H7 (cell line): ENCODE data around the gene ANKRD50. TPM values are rescaled to one million over a fixed set of nuclear protein-coding genes. Genes with fewer than 3 reads are reported as not detected.

Source experiments
- DNase-seq: peaks from one replicate; pipeline ENCODE4 v3.0.0; 2012
- H3K27me3 ChIP-seq: 2 replicates; pipeline ENCODE4 v1.6.0; 2011; ENCODE audit warnings: mild to moderate bottlenecking, low read length; ENCODE audit not compliant: control insufficient read depth, insufficient read depth
- H3K36me3 ChIP-seq: replicated peaks from 2 replicates; pipeline ENCODE4 v1.5.1; 2011; ENCODE audit warnings: low read length; ENCODE audit not compliant: control insufficient read depth, insufficient read depth
- H3K4me3 ChIP-seq: 2 replicates; pipeline ENCODE4 v1.5.1; 2011; ENCODE audit warnings: low read depth, mild to moderate bottlenecking, control low read depth, low read length, moderate library complexity; ENCODE audit not compliant: insufficient read depth
- total RNA-seq: library from RNA; depleted of rRNA; stranded (reverse); fragments of >200 nt; shearing (Covaris generic); gene quantifications from 2 replicates; pipeline ENCODE4 v1.2.3, GENCODE V29; 2014

The ANKRD50 gene
- total RNA-seq, 1 experiment from 2014 or later, result 9.9 TPM

GRCh38 chr4:124726269-124726668 lies 13.7 kb upstream of the ANKRD50 start:
- no peaks in the 10 kb centered on the region for H3K36me3 ChIP-seq
- no peak overlapping the region for H3K4me3 ChIP-seq
- no peaks in the 10 kb centered on the region for H3K27me3 ChIP-seq
- no peak for DNase-seq

DNA sequence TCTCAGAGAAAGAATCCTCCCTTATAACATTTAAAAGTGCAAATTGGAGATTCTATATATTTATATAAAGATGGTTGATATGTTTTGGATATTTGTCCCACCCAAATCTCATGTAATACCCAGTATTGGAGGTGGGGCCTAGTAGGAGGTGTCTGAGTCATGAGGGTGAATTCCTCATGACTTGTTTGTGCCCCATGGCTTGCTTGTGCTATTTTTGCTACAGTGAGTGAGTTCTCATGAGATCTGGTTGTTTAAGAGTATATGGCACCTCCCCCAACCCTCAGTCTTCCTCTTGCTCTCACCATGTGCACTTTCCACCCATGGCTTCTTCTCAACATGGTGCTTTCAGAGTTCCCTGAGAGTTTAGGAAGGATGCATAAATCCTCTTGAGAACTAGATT lies 9.5 kb upstream of the ANKRD50 start:
- no peaks in the 10 kb centered on the region for H3K27me3 ChIP-seq
- no peak for DNase-seq
- H3K4me3 ChIP-seq, result no peak overlapping the region
- no peaks in the 10 kb centered on the region for H3K36me3 ChIP-seq

- DNase-seq, result no peak
- no peak overlapping the region for H3K4me3 ChIP-seq
- H3K36me3 ChIP-seq, result no peaks in the 10 kb centered on the region
- H3K27me3 ChIP-seq, result no peaks in the 10 kb centered on the region
Measured at GRCh38 chr4:124717101-124717500, 4.6 kb upstream of the ANKRD50 start.

DNA sequence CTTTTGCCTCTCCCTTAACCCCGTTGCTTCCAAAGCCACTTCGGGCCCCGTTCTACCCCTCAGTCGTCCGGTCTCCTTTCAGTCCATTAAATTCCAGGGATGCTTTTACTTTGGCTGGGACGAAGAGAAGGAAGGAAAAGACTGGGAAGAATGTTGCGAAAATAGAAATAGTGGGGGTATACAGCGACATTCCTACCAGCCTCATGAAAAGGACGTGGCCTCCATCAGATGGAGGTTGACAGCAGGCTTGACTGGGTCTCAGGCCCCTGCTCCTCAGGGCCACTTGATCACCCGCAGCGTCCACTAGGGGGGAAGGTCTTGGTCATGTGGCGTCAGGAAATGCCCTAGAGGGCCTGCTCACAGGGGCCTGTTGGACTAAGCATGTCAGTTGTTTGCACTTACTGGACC lies 657 bp upstream of the ANKRD50 start:
- Histone ChIP-seq H3K36me3 (no peaks in the 10 kb centered on the region), H3K27me3 (no peaks in the 10 kb centered on the region), H3K4me3 (peak overlapping the region; percentile 38)
- DNase-seq, result peak; percentile 26

GRCh38 chr4:124711471-124712371 lies 811 bp downstream of the ANKRD50 start:
- DNase-seq, result peak; percentile 85
- Histone ChIP-seq H3K4me3 (peak overlapping the region; percentile 86), H3K36me3 (no peaks in the 10 kb centered on the region; the same call in none of the 2 replicates)

GRCh38 chr4:124710911-124711310 lies 1.6 kb downstream of the ANKRD50 start:
- DNase-seq, result no peak
- peak overlapping the region; percentile 86; the same call in 1 of the 2 replicates for H3K4me3 ChIP-seq
- no peaks in the 10 kb centered on the region; the same call in none of the 2 replicates for H3K36me3 ChIP-seq
- no peaks in the 10 kb centered on the region for H3K27me3 ChIP-seq

More at GRCh38 chr4:124711471-124712371, 811 bp downstream of the ANKRD50 start:
- no peaks in the 10 kb centered on the region for H3K27me3 ChIP-seq

- DNase-seq, result no peak
- Histone ChIP-seq H3K36me3 (no peaks in the 10 kb centered on the region; the same call in none of the 2 replicates), H3K27me3 (no peaks in the 10 kb centered on the region), H3K4me3 (no peak overlapping the region)
Measured at GRCh38 chr4:124710015-124710741, 2.4 kb downstream of the ANKRD50 start.

DNA sequence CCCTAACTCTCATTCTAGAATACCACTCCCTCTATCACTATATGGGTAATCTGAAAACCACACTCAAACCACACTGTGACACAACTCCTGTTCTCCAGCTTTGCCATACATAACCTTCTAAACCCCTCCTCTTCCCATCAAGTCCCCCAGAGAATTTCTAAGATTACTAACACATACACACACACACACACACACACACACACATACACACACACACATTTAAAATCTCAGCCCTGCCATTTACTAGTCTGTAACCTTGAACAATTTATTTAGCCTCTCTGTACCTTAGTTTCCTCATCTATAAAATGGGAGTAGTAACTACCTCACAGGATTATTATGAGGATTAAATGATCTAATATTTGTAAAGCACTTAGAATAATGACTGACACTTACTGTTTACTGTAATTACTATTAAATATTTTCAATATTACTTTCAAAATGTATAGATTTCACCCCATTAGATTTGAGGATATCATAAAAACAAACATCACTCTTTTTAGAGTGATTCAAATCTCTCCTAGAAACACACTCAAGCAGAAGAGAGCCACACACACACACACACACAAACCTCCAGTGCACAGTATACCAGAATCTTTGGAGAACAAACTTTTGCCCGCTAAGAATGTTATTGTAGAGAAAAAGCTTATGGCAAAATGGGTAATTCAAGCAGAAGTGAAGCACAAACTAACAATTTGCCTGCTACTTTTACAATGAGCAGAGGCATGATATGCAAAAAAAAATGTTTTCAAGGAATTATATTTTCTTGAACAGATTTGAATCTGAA lies 3.8 kb downstream of the ANKRD50 start:
- DNase-seq, result no peak
- Histone ChIP-seq H3K4me3 (no peak overlapping the region; the same call in 1 of the 2 replicates), H3K27me3 (no peaks in the 10 kb centered on the region), H3K36me3 (no peaks in the 10 kb centered on the region; the same call in none of the 2 replicates)

- peaks cover 4% of the 10 kb centered on the region for H3K36me3 ChIP-seq
- no peak for DNase-seq
- H3K4me3 ChIP-seq, result no peak overlapping the region
- H3K27me3 ChIP-seq, result no peaks in the 10 kb centered on the region
Measured at GRCh38 chr4:124705393-124705792, 7.1 kb downstream of the ANKRD50 start.

- Histone ChIP-seq H3K4me3 (no peak overlapping the region), H3K27me3 (no peaks in the 10 kb centered on the region), H3K36me3 (peaks cover 4% of the 10 kb centered on the region)
- no peak for DNase-seq
Measured at GRCh38 chr4:124703154-124703553, 9.4 kb downstream of the ANKRD50 start.

DNA sequence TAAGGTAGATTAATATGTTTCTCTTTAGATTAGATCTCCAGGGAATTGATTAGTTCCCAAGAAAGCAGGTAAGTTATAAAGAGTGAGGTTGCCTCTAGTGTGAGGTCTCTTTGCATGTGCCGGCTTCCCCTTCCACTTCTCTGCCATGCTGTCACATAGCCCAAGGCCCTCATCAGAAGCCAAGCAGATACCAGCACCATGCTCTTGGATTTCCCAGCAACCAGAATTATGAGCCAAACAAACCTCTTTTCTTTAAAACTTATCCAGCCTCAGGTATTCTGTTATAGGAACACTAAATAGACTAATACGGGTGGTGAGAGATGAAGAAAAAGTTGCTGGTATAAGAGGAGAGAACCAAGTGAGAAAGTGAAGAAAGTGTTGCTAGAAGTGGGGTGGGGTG lies 15.1 kb downstream of the ANKRD50 start:
- Histone ChIP-seq H3K36me3 (peaks cover 4% of the 10 kb centered on the region; the same call in 1 of the 2 replicates), H3K27me3 (no peaks in the 10 kb centered on the region), H3K4me3 (no peak overlapping the region)
- no peak for DNase-seq

DNA sequence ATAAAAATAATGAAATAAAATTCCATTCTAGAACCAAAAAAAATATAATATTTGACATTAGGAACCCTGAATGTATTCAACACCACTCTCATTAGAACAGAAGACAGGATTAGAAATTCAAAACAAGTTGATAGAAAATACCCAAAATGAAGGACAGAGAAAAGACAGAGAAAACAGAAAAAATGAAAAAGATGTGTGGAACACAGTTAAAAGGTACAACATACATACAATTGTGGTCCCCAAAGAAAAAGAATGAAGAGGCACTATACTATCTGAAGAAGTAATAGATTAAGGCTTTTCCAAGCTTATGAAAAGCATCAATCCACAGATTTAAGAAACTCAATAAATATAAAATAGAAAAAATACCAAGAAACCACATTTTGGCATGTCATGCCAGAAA lies 16.4 kb downstream of the ANKRD50 start:
- Histone ChIP-seq H3K36me3 (peaks cover 4% of the 10 kb centered on the region; the same call in 1 of the 2 replicates), H3K4me3 (no peak overlapping the region)

DNA sequence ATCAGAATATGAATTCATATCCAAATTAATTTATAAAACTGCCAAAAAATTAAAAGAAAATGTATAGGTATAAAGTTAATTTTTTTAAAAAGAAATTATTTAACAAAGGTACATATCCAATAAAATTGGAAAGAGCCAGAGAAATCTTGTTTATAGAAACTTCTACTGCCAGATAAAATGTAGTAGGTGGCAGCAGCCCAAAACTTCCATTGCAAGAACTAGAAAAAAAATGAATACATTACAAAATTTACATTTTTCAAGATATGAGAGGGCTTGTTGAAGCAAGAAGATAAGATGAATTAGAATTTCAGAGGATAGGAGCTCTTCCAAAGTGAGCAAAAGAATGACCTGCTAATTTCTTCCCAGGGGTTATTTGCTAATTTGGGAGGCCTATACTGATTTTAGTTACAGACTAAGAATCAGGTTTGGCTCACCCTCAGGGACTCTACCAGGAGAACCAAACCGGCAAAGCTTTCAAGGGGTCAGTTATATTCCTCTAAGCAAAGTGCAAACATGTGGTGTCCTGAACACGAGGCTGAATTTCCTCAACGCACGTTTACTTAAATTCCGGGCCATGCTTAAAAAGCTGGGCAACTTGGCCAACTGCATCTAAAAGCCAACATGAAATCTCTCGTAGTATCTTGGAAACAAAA lies 17.5 kb downstream of the ANKRD50 start:
- no peak for DNase-seq
- Histone ChIP-seq H3K4me3 (no peak overlapping the region), H3K36me3 (no peaks in the 10 kb centered on the region; the same call in 1 of the 2 replicates), H3K27me3 (no peaks in the 10 kb centered on the region)

More for the DNA sequence above, 16.4 kb downstream of the ANKRD50 start:
- DNase-seq, result no peak
- no peaks in the 10 kb centered on the region for H3K27me3 ChIP-seq

DNA sequence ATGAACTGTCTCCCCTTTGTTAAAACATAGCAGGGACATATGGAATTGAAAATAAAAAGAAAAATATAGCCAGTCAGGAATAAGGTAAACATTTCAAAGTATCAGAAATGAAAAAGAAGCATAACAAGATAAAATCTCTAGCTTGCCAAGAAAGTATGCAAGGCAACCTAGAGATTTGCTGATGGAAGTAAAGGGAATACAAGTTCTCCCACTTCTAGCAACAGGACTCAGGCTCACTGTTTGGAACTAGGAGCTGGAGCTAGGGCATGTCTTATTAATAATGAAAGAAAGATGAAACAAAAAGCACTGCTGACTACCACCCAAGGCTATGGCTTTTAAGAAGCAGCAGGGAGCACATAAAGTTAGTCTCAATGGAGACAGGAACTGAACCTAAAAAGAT lies 18.2 kb downstream of the ANKRD50 start:
- Histone ChIP-seq H3K36me3 (no peaks in the 10 kb centered on the region; the same call in 1 of the 2 replicates), H3K27me3 (no peaks in the 10 kb centered on the region), H3K4me3 (no peak overlapping the region)
- DNase-seq, result no peak
